GM21723 (cell line): Measurements from ENCODE around the gene FSTL4.

Experiments
- ATAC-seq: cut with Tn5 transposase; IDR thresholded peaks from one replicate; pipeline ENCODE4 v1.9.1; 2021; ENCODE audit warnings: mild to moderate bottlenecking, moderate library complexity; ENCODE audit not compliant: unreplicated experiment

Gene FSTL4

DNA sequence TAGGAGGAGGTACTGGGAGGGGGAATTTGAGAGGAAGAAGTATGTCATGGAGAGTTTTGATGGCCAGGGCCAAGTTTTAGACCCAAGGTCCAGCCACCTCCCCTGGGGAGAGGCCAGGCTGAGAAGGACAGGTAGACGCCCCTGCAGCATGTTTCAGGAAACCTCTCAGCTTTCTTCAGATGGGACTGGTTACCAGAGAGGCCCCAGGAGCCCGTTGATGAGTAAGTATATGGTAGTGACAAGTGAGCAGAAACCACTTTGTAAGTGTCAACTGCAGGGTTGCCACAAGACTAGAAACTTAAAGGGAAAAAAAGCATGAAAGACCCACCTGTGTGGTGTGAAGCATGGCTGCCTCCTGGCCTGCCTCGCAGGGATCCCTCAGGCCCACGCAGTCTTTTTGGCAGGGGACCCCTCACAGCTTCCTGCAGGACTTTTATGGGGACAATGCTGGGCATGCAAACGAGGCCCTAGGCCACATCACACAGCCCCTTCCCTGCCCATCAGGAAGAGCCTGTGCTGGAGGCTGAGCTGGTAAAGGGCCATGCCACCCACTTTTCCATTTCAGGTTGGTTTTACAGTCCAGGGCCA lies 255.9 kb downstream of the FSTL4 start:
- ATAC-seq = no peak

DNA sequence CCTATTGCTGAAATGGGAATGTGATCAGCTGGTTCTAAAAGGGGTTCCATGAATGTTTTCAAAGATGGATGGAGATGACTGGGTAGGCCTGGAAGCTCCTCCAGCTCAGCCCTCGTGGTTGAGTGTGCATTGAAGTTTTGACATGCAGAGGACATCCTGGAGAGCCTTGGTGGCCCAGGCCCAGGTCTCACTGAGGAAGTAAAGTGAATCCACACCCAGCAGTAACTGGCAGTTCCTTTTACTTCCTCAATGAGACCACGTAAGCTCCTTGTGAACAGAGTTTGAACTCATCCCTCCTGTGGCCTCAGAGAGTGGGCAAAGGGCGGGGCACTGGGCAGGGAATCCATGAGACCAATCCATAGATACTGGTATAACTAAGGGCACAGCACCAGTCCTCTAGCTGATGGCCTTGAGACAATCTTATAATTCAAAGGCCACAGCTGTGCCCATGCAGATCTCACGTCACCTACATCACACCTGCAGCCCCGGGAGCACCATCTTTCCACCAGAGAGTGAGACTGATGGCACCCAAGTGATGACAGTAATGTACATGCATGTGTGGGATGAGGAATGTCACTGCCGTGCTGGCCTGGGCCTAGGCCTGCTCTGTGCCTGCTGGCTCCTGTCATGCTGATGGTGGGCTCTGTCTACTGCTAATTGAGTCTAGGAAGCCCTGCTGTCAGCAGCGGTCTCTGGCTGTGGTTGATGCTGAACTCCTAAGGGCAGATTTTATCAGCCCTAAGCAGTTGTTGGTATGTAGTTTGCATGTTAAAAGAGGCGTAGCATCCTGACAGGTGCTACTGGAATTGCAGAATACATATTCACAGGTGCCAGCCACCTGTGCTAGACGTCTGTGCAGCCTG lies 257.8 kb downstream of the FSTL4 start:
- no peak for ATAC-seq

DNA sequence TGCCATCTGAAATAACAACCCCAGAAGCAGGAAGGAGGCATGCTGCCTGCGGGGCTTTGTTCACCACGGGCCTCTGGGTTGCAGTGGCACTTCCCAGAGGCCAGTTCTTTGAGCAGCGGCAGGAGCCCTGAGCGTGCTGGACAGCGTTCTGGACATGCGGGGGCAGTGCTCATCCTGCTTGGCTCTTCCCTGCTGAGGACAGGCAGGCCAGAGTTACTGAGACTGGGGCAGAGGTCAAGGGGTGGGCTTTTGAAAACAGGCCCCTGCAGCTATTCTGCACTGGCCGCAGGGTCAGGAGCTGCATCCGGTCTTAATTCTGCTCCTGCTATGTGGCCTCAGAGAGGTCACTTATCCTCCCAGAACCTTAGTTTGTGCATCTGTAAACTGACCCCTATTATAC lies 258.6 kb downstream of the FSTL4 start:
- ATAC-seq = no peak

DNA sequence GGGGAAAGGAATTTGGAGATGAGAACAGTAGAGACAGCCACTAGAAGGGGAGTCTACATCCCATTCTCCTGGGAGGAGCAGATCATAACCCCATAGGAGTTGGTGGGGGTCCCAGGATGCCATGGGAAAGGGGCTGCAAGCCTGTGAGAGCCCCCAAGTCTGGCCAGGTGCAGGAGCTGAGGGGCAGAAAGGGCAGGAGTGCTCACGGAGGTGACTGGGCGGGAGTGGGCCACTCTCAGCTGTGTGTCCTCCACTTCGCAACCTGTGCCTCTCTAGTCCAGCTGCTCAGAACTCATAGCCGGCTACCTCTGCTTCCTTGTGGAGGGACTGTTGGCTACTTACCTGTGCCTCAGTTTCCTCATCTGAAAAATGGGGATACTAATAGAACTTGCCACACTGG lies 263.9 kb downstream of the FSTL4 start:
- ATAC-seq = no peak

DNA sequence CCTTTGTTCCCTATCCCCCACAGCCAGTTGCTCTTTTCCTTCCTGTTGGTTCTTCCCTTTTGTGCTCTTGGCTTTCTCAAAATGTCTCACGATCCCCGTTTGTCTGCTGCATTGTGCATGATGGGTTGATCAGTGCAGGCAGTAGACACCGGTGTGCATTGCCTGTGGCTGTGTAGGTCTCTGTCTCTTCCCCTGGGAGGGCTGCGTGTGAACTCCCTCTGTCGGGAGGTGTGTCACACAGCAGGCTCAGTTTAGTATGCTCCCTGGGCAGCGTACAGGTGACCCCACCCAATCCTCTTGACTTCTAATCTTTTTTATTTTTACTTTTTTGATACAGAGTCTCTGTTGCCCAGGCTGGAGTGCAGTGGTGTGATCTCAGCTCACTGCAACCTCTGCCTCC lies 265.3 kb downstream of the FSTL4 start:
- no peak for ATAC-seq

DNA sequence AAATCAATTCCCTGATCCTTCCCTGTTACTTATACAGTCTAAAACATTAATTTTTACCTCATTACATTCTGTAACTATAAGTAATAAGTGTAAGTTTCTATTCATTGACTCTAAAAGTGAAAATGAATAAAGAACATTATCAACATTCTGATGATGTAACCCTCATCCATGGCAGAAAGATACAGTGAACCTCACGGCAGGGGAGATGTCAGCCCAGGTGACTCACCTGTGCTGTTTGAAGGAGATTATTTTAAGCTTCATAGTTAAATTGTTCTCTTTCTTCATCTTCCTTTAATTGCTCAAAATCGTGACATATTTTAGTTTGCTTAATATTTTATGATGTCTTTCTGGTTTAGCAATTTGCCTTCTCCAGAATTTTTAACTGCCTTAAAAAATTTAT lies 268.1 kb downstream of the FSTL4 start:
- no peak for ATAC-seq

DNA sequence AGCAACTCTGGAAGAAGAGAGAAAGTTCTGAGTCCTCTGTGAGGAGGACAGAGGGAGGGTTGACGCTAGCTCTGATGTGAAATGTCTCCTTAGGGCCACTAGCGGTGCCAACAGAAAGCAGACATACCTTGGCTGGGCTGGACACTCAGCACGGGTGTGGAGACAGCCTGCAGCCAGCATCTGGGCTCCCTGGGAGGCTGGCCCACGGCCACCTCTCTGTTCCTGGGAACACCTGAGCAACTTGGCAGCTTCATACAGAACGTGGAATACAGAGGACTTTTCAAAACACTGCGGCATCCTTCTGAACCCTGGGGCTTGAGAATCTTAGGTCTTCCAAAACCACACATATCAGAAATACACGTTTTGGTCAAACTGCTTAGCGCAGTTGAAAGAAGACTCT lies 269.1 kb downstream of the FSTL4 start:
- ATAC-seq = no peak

DNA sequence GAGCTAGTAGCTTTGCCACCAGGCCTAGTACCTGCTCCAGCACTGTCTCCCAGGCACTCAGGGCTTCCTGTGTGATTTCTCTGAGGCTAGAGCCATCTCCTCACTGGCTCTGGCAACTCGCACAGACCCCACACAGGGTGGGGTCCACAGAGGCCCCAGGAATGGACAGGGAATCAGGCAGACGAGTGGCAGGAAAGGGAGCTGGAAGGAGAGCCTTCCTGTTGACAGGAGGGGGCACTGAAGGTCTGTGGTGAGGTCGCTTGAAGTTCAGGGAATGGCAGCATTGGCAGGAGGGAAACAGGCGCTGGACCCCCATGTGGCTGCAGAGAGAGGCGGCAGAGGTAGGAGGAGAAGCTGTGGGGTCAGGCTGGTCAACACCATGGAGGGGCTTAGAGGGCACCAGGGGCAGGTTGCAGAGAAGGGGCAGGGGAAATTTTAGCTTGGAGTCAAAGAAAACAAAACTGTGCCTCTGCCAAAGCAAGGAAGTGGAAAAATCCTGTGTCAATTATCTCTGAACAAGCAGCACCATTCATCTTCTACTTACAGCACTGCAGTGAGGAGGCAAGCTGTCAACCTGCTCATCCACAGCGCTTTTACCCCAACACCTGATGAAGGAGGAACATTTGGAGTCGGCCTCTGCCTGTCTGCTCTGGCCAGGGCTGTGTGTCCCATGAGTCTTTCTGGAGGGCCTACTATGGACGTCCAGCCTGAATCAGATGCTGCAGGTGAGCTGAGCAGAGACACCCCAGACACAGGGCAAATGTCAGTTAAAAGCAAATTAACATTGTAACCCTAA lies 270.2 kb downstream of the FSTL4 start:
- ATAC-seq = no peak

DNA sequence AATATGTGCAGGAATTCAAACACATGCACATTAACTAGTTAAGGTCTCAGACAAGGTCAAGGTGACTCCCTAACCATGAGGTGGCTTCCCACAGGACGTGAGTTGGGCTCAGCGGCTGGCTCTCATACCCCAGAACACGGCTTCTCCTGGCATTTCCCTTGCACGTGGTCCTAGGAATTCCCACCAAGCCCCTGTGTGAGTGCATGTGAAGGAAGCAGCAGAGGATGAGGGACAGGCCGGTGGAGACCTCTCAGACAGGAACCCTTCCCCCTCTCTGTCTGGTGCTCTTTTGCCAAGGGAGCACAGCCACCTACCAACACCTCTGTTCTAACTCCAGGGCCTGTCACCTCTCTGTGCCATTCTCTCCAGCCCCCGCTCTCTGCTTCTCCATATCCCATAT lies 271.0 kb downstream of the FSTL4 start:
- no peak for ATAC-seq

DNA sequence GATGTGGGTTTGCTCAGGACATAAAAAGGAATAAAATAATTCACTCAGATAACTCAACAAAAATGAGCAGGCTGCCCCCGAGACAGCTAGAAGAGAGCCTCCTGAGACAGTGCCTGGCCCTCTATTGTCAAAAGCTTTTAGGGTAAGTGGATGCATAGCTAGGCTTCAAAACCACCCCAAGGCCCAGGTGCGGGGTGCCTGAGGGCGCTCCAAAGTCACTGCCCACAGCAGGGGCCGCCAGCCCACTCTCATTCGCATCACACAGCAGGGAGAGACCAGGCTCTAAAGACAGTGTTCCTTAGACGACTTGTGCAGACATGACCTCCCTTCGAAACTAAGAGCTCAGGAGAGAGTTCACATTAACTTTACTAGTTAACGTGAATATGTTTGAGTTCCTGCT lies 271.5 kb downstream of the FSTL4 start:
- no peak for ATAC-seq

DNA sequence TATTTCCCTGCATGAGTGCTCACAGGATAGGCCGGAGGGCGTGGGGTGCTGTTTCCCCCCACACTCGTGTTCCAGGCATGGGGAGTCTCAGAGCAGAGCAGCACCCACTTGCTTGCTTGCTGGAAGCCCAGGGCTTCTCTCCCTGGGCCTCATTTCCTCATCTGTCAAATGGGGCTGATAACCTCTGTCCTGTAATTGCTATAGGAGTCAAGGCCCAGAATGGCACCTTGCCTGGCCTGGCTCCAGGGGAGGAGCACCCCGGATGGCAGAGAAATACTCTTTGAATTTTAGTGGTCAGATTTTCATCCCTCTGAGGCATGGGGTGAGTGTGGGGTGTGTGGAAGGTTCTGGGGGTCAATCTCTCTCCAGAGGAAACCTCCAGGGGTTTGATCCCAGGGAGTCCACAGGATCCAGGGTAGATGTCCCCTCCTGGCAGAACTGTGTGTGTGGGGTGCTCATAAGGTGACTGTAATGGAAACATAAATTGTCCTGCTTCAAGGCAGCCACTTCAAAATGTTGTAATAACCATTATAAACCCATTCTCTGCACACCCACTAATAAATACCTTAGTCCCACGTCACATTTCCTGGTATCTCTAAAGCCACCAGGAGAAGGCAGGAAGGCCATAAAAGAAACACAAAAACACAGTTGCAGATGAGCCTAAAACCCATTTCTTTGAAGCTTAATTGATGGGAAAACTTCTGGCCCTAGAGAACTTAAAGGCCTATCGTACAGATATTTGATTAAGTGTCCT lies 272.2 kb downstream of the FSTL4 start:
- ATAC-seq = no peak

DNA sequence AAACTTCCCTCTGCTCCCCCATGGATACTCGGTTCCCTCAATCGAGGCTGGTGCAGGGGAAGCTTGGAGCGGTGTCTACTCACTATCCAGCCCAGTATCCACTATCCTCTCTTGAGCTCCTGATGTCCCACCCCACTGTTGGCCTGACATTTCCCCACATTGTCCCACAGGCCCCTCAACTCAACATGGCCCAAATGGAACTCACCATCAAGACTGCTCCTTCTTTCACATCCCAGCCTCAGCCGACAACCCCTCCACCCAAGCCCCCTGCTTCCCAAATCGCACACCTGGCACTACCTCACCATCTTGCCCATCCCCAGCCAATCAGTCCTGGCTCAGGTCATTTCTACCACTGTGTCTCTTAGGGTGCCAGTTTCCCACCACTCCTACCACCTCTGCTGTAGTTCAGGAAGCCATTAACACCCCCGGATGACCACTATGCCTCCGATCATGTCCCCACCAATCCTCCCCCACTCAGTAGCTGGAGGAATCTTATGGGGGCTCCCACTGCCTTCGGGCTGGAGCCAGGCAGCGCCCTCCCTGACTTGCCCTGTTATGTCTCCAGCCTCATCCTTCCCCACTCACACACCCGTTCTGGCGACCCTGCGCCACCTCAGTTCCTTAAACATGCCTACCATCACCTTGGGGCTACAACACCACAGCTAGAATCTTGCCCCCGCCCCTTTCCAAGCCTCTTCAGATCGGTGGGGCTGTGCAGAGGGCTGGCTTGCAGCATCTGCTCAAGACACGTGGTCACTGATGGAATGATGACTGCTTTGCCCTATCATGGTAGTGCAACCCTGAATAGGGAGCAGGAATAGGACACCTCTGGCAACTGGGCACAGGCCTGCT lies 273.6 kb downstream of the FSTL4 start:
- ATAC-seq = no peak

DNA sequence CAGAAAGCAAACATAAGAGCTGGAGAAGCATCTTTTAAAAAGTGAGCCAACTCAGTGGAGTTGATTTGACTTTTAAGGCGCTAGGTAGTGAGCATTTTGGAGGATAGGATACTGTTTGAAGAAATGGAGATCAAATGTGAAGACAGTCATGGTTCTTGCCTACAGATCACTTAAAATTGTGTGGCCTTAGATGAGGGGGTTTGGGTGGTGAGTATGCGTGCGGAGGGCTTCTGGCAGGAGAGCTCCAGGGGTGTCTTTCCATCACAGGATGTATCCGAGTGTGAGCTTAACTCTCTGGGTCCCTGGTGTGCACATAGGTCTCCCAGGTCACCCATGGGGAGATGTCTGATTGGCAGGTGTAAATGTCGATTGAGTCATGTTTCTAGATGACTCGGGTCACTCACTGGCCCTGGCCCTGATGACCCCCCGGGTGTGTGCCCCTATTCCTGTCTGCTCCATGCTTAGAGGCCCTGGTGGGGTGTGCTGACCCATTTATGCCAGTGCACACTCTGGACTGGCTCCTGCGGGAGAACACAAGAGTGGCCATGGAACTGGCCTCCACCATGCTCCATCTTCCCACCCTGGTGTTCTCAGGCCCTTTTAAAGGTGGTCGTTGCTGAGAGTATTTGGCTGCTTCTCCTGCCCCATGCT lies 274.4 kb downstream of the FSTL4 start:
- ATAC-seq = no peak

DNA sequence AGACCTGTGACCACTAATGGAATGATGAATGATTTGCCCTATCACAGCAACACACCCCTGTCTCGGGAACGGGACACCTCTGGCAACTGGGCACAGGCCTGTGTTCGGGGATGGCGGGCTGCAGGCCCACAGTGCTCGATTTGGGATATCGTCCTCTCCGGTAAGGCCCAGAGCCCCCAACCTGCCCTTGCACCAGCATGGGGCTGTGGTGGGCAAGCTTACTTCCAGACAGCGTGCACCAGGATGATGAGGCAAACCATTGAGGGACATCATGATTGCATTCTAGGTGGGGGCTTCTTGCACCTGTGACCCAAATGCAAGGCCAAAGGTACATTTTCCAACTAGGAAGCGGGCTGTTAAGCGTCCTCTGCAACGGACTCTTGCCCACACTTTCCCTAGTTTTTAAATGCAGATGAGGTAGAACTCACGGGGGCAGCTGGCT lies 275.4 kb downstream of the FSTL4 start:
- ATAC-seq = no peak

DNA sequence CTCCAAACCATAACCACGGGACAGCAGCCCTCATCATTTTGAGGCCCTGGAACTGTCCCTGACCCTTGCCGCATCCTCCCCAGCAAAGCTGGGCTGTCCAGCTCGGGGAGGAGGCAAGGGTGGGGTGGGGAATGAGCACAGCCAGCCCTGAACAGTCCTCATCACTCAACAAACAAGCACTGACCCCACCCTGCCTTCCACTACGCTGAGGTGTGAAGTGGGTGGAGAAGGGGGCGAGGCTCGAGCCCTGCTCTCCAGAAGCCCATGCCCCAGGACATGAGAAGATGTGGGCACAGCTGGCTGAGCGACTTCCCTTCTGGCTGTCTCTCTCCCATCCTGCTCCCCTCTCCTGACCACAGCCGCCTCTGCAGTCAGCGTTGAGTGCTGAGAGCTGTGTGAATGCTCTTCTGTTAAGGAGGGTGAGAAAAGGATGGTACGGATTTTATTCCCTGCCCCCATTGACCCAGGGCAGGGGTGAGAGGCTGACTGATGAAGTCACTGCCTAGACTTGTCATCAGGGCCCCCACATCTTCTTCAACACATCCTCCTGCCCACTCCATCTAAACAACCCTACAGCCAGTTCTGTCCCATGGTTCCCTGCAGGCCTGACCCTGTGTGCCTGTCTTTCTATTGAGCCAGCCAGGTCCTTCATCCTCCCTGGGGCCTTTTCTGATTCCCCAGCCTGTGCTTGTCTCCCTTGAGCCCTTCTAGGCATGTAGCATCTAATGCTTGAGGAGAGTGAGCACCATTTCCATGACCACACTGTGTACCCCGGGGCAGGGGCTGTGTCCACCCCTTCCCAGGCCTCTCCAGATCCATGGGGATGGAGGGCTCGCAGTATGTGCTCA lies 276.0 kb downstream of the FSTL4 start:
- no peak for ATAC-seq

DNA sequence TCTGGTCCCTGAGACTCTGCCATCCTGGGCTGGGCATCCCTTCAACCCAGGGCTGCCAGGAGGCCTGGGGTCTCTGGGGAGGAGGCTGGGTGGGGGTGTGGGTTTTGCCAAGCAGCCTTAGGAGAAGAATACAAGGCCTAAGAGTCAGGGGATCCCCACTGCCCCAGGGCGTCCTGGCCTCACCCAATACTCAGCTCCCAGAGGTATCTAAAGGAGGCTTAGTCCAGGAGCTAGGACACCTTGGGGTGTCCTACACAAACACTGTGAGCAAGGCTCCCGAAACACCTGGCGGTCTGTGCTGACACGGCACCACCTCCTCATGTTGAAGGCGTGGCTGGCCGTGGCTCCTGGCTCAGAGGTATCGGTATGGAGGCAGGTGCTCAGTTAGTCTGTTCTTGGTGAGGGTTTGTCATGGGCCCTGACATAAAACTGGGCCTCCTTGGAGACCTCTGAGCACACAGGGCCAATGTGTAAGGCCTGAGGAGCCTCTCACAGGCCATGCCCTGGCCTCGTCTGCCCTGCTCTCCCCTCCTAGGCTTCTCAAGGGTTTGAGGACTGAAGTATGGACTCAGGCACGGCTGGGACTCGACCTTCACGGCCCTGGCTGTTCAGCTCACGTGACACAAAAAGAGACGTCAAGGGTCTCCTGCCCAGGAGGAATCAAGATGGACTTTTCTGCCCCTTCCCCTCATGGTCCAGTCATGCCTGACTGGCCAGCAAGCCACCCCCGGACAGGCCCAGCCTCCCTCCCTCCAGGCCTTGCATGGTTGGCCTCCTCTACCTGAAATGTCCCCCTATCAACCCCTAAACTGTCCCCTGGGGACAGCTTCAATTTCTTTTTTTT lies 277.3 kb downstream of the FSTL4 start:
- no peak for ATAC-seq

DNA sequence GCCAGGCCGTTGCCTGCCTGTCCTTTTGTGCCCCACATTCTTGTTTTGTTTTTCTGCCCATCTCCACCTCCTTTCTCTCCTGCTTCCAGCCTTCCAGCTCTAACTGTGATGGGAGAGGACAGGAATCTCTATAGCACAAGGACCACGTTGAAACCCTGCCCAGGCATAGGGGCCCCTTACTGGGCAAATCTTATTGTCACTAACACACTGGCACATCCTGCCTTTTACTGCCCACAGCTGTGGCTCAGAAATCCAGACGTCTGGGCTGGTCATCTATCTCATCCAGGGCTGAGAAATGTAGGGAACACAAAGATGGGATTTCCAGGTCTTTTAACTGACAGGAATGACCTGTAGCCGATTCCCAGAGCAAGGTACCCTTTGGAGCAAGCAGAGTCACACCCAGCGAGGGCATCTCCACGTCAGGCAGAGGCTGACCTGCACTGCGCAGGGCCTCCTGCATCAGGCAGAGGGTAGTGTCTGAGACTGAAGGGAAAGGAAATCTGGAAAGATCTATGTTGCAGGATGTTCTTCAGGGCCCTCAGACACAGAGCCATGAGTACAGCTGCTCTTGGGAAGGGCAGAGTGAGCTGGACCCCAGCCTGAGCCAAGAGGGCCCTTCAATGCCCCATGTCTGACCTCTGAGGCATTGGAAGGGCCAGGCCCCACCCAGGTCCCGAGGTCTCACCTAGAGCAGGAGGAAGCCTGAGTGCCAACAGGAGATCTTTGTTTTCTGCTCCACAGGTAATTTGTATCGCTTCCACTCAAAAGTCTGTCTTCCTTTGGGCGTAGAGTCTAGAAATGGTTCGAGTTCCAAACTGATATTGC lies 278.8 kb downstream of the FSTL4 start:
- no peak for ATAC-seq
